T-helper 2 cell treated with Interferon-gamma antibody and Interleukin-4, amounts not matched to agents 5 μg/mL and 100 μg/mL, for 36 hours (primary cell): Measurements from ENCODE around the gene TIGD2.
"Not testable (repeated sequence)": the region's sequence is repeated elsewhere in the genome, so short reads cannot be mapped to it uniquely, and the experiment has no call there.

Experiments used
- DNase-seq: peaks from one replicate; pipeline ENCODE4 v3.0.0; 2021; ENCODE audit warnings: low spot score
- H3K27ac Mint-ChIP-seq: one replicate; pipeline ENCODE4 v1.8.0; 2021; ENCODE audit warnings: mild to moderate bottlenecking, mixed read lengths
- H3K27me3 Mint-ChIP-seq: one replicate; pipeline ENCODE4 v1.8.0; 2021; ENCODE audit warnings: low read depth, mixed read lengths
- H3K36me3 Mint-ChIP-seq: one replicate; pipeline ENCODE4 v1.8.0; 2021; ENCODE audit warnings: low read depth, mixed read lengths
- H3K4me1 Mint-ChIP-seq: one replicate; pipeline ENCODE4 v1.8.0; 2021; ENCODE audit warnings: low read depth, mixed read lengths
- H3K4me3 Mint-ChIP-seq: one replicate; pipeline ENCODE4 v1.8.0; 2022; ENCODE audit warnings: mild to moderate bottlenecking, moderate library complexity, mixed read lengths
- H3K9me3 Mint-ChIP-seq: one replicate; pipeline ENCODE4 v1.8.0; 2021; ENCODE audit warnings: mixed read lengths

Gene TIGD2

GRCh38 chr4:89134775-89135319, 23.5 kb downstream of the TIGD2 start:
- Mint-ChIP-seq H3K36me3 (no peaks in the 10 kb centered on the region), H3K27me3 (peaks cover 7% of the 10 kb centered on the region), H3K4me1 (no peaks in the 10 kb centered on the region), H3K27ac (no peak overlapping the region), H3K4me3 (no peak overlapping the region), H3K9me3 (no peaks in the 10 kb centered on the region)
- DNase-seq: no peak

- no peaks in the 10 kb centered on the region for H3K36me3 Mint-ChIP-seq
- no peak overlapping the region for H3K27ac Mint-ChIP-seq
- no peaks in the 10 kb centered on the region for H3K27me3 Mint-ChIP-seq
- no peak for DNase-seq
- no peak overlapping the region for H3K4me3 Mint-ChIP-seq
- H3K4me1 Mint-ChIP-seq: no peaks in the 10 kb centered on the region
- H3K9me3 Mint-ChIP-seq: no peaks in the 10 kb centered on the region
Measured at GRCh38 chr4:89136525-89136924, 25.2 kb downstream of the TIGD2 start.

GRCh38 chr4:89137231-89137630, 25.9 kb downstream of the TIGD2 start:
- DNase-seq: no peak
- Mint-ChIP-seq H3K27ac (no peak overlapping the region), H3K4me1 (no peaks in the 10 kb centered on the region), H3K4me3 (no peak overlapping the region), H3K27me3 (peaks cover under 1% of the 10 kb centered on the region), H3K9me3 (no peaks in the 10 kb centered on the region), H3K36me3 (no peaks in the 10 kb centered on the region)

DNA sequence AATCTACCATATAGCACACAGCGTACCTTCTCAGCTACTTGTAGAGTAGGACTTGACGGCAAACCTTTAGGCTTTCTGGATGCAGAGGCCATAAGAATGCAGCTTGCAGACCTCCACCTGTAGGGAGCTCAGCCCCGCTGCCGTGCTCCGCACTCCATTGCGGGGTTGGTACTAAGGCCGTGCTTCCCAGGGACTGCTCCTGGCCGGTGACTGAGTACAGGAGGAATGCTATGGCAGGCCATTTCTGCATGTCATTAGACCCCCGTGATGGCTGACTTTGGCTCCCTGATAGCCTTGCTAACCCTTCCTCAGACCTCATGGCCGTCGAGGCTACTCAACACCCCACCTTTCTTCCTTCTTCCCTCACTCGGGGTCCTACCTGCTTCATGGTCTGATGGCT, 26.4 kb downstream of the TIGD2 start:
- DNase-seq: no peak
- Mint-ChIP-seq H3K27me3 (peaks cover 4% of the 10 kb centered on the region), H3K9me3 (no peaks in the 10 kb centered on the region), H3K4me1 (no peaks in the 10 kb centered on the region), H3K4me3 (no peak overlapping the region), H3K36me3 (no peaks in the 10 kb centered on the region), H3K27ac (no peak overlapping the region)

GRCh38 chr4:89140168-89140759, 28.9 kb downstream of the TIGD2 start:
- Mint-ChIP-seq H3K27me3 (peaks cover 4% of the 10 kb centered on the region), H3K4me1 (no peaks in the 10 kb centered on the region), H3K27ac (no peak overlapping the region), H3K9me3 (no peaks in the 10 kb centered on the region), H3K4me3 (no peak overlapping the region), H3K36me3 (no peaks in the 10 kb centered on the region)
- DNase-seq: no peak

DNA sequence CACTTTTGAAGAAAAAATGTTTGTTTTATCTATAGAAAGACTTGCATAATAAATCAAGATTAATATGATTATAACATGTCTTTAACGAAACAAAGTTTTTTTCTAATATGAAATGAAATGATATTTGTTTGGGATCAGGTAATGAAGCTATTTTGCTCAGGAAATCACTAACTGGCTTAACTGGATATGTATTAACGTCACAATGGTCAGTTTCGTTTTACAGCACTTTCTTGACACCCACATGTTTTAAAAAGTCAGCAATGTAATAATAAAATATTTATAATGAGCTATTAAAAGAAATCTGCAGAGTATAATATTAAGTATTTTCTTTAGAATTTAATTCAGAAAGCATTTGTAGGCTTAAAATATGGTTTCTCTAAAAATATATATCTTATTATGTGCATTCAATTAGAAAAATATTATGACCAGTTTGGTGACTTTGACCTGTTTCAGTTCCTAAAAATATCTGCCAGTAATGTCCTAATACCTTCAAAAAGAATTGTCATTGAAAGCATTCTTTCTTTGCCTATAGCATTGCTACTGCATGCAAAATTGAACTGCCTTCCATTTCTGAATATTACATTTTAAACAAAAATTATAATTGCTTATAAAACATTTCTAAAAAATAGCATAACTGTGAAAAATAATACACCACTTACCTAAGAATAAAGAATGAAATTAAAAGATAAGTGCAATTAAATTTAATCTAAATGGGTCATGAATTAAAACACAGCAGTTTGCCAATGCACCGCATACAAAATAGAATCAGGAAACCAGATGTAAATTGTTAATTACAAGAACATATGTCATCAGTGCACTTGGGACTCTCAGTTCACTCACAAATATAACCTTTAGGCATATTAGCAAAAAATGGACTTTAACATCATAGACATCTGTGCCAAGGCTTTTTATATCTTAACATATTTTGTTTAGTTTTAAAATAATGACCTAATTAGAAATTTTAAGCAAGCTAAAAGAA, 31.6 kb downstream of the TIGD2 start:
- Mint-ChIP-seq H3K9me3 (no peaks in the 10 kb centered on the region), H3K4me3 (no peak overlapping the region), H3K4me1 (no peaks in the 10 kb centered on the region), H3K27me3 (peaks cover 4% of the 10 kb centered on the region), H3K27ac (no peak overlapping the region), H3K36me3 (no peaks in the 10 kb centered on the region)
- no peak for DNase-seq

DNA sequence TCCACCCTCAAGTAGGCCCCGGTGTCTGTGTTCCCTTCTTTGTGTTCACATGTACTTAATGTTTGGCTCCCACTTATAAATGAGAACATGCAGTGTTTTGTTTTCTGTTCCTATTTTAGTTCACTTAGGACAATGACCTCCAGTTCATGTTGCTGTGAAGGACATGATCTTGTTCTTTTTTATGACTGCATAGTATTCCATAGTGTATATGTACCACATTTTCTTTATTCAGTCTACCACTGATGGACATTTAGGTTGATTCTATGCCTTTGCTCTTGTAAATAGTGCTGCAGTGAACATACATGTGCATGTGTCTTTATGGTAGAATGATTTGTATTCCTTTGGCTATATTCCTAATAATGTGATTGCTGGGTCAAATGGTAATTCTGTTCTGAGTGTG, 33.3 kb downstream of the TIGD2 start:
- H3K4me1 Mint-ChIP-seq, H3K4me3 Mint-ChIP-seq, H3K9me3 Mint-ChIP-seq, H3K36me3 Mint-ChIP-seq, DNase-seq, H3K27ac Mint-ChIP-seq, H3K27me3 Mint-ChIP-seq: not testable (repeated sequence)

DNA sequence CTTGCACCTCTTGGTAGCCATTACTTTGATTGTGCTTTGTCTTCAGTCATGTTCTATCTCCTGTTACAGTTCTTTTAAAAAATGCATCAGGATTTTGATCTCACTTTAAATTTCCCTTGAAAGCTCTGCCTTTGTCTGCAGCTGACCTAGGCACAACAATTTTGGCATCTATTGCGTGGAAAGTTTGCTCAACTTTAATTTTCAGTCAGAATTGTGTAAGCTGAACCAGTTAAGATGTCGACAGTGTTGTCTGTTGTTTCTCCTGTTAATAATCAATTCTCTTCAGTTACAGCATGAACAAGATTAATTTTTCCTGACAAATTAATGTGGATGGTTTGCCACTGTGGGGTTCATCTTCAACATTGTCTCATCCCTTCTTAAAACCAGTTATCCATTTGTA, 34.9 kb downstream of the TIGD2 start:
- Mint-ChIP-seq H3K4me1 (no peaks in the 10 kb centered on the region), H3K9me3 (no peaks in the 10 kb centered on the region), H3K36me3 (no peaks in the 10 kb centered on the region), H3K27ac (no peak overlapping the region), H3K27me3 (peaks cover 4% of the 10 kb centered on the region), H3K4me3 (no peak overlapping the region)
- DNase-seq: no peak

DNA sequence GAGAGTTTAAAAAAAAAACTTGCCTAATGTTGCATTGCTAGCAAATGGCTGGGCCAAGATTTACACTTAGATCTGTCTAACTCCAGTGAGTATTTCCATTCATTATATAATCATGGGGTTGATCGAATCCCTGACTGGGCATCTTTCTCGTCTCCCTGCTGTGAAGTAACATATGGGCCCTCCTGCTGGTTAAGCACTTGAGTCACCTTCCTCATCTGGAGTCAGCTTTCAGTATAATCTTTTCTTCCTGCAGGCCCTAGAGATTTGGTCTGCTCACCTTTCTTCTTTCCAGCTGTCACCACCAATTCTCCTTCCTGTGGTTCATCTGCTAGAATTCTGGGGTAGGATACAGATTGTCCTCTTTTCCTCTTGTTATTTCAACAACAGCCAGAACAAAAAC, 41.6 kb downstream of the TIGD2 start:
- H3K36me3 Mint-ChIP-seq: no peaks in the 10 kb centered on the region
- H3K4me1 Mint-ChIP-seq: no peaks in the 10 kb centered on the region
- H3K27me3 Mint-ChIP-seq: peaks cover 11% of the 10 kb centered on the region
- no peak overlapping the region for H3K27ac Mint-ChIP-seq
- H3K9me3 Mint-ChIP-seq: no peaks in the 10 kb centered on the region
- H3K4me3 Mint-ChIP-seq: no peak overlapping the region
- no peak for DNase-seq

DNA sequence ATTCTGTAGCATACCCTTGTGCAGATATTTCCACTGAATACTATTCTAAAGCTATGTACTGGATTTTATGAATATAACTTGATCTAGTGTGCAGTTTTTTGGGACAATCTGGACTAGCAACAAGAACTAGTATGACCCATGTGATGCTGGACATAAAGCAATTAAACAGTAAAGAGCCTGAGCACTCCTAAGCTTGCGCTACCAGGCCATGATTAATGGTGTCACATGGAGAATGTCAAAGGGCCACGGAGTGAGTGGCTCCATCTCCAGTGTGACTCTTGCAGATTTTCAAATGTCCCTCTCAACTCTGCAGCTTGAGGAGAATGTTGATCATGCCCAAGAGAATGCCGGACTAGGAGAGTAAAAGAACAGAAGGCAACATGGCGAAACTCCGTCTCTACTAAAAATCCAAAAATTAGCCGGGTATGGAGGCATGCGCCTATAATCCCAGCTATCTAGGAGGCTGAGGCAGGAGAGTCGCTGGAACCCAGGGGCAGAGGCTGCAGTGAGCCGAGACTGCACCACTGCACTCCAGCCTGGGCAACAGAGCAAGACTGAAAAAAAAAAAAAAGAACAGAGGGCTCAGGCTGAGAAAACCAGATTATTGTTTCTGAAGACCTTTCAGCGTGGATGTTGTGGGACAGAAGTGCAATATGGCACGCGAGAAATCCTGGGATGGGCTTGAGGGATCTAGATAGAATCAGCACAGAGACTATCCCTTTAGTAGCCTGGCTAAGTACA, 45.0 kb downstream of the TIGD2 start:
- no peaks in the 10 kb centered on the region for H3K9me3 Mint-ChIP-seq
- peaks cover 18% of the 10 kb centered on the region for H3K27me3 Mint-ChIP-seq
- H3K4me3 Mint-ChIP-seq: no peak overlapping the region
- no peak for DNase-seq
- H3K36me3 Mint-ChIP-seq: no peaks in the 10 kb centered on the region
- H3K27ac Mint-ChIP-seq: no peak overlapping the region
- no peaks in the 10 kb centered on the region for H3K4me1 Mint-ChIP-seq

GRCh38 chr4:89157488-89158024, 46.2 kb downstream of the TIGD2 start:
- H3K27me3 Mint-ChIP-seq: peaks cover 18% of the 10 kb centered on the region
- DNase-seq: no peak
- no peaks in the 10 kb centered on the region for H3K4me1 Mint-ChIP-seq
- no peaks in the 10 kb centered on the region for H3K36me3 Mint-ChIP-seq
- H3K27ac Mint-ChIP-seq: no peak overlapping the region
- H3K9me3 Mint-ChIP-seq: no peaks in the 10 kb centered on the region
- no peak overlapping the region for H3K4me3 Mint-ChIP-seq

DNA sequence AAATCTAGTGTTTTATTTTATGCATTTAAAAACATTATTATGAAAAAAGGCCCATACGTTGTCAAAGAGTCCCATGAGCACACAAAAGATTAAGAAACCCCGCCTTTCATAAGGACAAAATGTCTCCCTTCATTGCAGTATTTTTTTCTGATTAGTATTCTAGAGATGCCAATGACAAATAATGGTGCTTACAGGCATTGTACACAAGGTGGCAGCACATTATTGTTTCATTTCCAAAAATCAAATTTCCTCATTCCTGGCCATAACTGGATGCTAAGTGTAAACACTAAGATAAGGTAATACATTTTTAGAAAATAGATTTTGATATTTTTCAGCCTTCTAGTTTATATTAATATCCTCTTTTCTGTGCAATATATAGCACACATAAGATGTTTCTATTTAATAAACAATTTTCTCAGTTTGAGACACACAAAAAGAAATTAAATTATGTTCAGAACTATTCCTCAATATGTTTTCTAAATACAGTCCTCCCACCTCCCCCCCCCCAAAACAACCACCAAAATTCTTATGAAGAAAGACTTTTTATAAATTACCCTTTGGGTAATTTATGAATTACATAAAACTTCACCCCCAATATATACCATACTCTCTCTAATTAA, 47.7 kb downstream of the TIGD2 start:
- Mint-ChIP-seq H3K4me3 (no peak overlapping the region), H3K27me3 (peaks cover 17% of the 10 kb centered on the region), H3K36me3 (no peaks in the 10 kb centered on the region), H3K27ac (no peak overlapping the region), H3K4me1 (no peaks in the 10 kb centered on the region), H3K9me3 (no peaks in the 10 kb centered on the region)
- DNase-seq: no peak

DNA sequence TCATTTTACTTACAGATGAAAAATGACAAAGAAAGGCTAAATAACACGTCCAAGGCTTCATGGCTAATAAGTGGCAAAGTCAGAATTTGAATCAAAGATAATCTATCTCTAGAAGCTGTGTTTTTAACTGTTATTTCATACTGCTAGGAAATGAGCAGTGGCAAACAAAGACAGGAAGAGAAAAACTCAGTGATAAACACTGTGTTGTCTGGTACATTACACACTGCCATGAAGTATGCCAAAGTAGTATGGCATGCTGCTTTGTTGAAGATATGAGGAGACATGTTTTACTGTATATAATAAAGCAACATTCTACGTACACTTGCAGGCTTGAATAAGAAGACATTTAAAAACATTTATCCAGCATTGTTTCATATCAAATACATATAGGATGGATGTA, 49.5 kb downstream of the TIGD2 start:
- H3K4me1 Mint-ChIP-seq: peaks cover 2% of the 10 kb centered on the region
- peaks cover 22% of the 10 kb centered on the region for H3K27me3 Mint-ChIP-seq
- DNase-seq: no peak
- no peaks in the 10 kb centered on the region for H3K9me3 Mint-ChIP-seq
- H3K27ac Mint-ChIP-seq: no peak overlapping the region
- H3K4me3 Mint-ChIP-seq: no peak overlapping the region
- H3K36me3 Mint-ChIP-seq: no peaks in the 10 kb centered on the region
